NCI-H460 (cell line): ENCODE data around the gene GJA5. TPM values are rescaled to one million over a fixed set of nuclear protein-coding genes. Genes with fewer than 3 reads are reported as not detected.
"Not testable (repeated sequence)": the region's sequence is repeated elsewhere in the genome, so short reads cannot be mapped to it uniquely, and the experiment has no call there.

Source experiments
- DNase-seq: peaks from one replicate; pipeline ENCODE4 v3.0.0-alpha.2; 2016; ENCODE audit warnings: low read depth; ENCODE audit errors: extremely low read depth
- total RNA-seq: library from RNA; depleted of rRNA; stranded (reverse); fragments of >200 nt; shearing (Covaris generic); gene quantifications from 2 replicates; pipeline ENCODE4 v1.2.3, GENCODE V29; 2014; rRNA removed

GJA5 gene
- total RNA-seq, 1 experiment from 2014 or later: 38.0 TPM

DNA sequence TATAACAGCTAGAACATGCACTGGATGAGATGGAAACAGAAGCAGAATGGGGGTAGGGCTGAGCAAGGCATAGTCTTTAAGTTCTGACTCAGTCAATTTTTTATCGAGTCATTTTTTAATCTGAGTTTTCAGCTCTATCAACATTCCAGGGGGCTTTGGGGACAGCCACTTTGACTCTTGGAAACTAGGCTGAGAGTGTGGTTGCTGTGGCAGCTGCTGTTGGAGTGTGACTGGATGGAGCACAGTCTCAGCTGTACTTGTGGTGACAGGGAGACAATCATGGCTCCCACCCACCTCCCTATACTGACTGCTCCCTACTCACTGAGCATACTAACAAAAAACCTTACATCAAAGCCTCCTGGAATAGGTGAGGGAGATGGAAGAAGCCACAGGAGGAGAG lies 25.0 kb downstream of the GJA5 start:
- DNase-seq: no peak

GRCh38 chr1:147734291-147734841 lies 26.0 kb downstream of the GJA5 start:
- not testable (repeated sequence) for DNase-seq

GRCh38 chr1:147729315-147729714 lies 31.1 kb downstream of the GJA5 start:
- DNase-seq: no peak

GRCh38 chr1:147726168-147726567 lies 34.2 kb downstream of the GJA5 start:
- DNase-seq: no peak

GRCh38 chr1:147725685-147726084 lies 34.7 kb downstream of the GJA5 start:
- DNase-seq: no peak

- peak; percentile 77 for DNase-seq
These were observed 36.6 kb downstream of the GJA5 start for GRCh38 chr1:147723691-147724323.

GRCh38 chr1:147722124-147722523 lies 38.3 kb downstream of the GJA5 start:
- peak; percentile 70 for DNase-seq

- DNase-seq: peak; percentile 97
These were observed 38.7 kb downstream of the GJA5 start for GRCh38 chr1:147721716-147722115.

- no peak for DNase-seq
These were observed 39.8 kb downstream of the GJA5 start for GRCh38 chr1:147720557-147720956.

DNA sequence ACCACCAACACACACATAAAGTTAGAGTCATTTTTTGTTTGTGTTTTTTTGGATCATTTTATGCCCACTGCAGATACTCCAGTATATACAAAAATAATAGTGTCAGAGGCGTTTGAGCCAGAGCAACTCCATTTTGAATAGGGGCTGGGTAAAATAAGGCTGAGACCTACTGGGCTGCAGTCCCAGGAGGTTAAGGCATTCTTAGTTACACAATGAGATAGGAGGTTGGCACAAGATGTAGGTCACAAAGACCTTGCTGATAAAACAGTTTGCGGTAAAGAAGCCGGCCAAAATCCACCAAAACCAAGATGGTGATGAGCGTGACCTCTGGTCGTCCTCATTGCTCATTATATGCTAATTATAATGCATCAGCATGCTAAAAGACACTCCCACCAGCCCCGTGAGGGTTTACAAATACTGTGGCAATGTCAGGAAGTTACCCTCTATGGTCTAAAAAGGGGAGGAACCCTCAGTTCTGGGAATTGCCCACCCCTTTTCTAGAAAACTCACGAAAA lies 40.6 kb downstream of the GJA5 start:
- no peak for DNase-seq

DNA sequence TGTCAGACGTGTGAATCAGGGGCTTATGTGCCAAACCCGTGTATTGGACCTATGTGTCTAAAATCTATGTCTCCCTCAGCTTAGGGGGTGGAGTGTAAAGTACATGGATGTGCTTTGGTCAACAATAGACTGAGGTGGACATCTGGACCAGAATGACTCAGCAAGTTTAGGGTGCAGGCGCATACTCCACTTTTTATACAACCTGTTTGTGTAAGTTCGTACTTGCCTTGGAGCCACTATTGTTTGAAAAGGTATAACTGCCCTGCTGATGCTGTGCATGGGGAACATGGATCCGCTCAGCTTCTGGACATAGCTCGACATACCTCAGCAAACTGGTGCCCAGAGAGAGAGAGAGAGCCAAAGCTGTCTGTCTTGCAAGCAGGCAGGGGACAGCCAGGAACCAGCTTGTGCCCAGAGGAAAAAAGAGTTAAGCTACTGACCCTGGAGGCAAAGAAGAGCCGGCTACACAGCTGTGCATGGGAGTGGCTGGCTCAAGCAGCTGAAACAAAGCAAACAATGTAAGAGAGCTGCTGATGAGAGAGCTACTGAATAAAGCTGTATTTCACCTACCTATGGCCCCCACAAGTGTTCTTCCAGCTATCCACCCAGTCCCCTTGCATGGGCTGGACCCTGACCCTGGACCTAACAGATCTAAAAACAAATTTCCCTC lies 41.2 kb downstream of the GJA5 start:
- no peak for DNase-seq

DNA sequence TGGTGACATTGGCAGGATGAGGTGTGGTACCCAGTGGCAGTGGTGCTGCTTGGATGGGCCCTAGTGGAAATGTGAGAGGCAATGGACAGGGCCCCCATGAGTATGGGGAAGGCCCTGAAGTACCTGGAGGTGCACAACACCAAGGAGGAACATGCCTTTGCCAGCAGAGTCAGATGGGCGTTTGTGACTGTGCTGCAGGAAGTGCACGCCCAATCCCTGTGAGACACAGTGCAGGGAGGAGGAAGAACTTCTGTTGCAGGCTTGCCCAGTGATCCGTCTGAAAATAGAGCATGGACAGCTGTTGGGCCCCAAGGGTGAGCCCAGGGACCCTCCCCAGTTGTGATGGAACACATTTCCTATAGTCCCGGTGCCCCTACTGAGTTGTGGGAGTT lies 42.7 kb downstream of the GJA5 start:
- DNase-seq: no peak

DNA sequence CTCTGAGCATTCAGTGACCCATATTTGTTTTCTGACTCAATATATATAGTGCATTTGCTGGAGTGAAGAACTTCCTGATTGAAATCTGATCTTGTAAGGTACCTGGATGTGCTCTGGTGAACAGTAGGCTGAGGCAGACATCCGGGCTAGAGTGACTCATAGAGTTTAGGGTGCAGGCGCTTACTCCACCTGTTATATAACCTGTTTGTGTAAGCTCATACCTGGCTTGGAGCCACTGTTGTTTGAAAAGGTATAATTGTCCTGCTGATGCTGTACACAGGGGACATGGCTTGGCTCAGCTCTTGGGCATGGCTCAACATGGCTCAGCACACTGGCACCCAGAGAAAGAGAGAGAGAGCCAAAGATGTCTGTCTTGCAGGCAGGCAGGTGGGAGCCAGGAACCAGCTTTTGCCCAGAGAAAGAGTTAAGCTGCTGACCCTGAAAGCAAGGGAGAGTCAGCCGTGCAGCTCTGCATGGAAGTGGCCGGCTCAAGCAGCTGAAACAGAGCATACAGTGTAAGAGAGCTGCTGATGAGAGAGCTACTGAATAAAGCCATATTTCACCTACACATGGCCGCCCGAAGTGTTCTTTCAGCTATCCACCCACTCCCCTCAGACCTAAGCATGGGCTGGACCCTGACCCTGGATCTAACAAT lies 43.2 kb downstream of the GJA5 start:
- DNase-seq: no peak

GRCh38 chr1:147712605-147713004 lies 47.8 kb downstream of the GJA5 start:
- no peak for DNase-seq

Other genes with a start within 250 kb of the GJA5 start
- gene BCL9, start 219.1 kb downstream of the GJA5 start, total RNA-seq: 8.1 and 11.2 TPM in 2 replicates
- gene ACP6, start 90.1 kb downstream of the GJA5 start, total RNA-seq: 18.6 and 30.0 TPM in 2 replicates
- not detected in 2 replicates for gene GJA8, start 142.2 kb upstream of the GJA5 start, total RNA-seq
- 27.0 and 29.1 TPM in 2 replicates for gene GPR89B, start 167.8 kb upstream of the GJA5 start, total RNA-seq